ENCODE results near the gene HNRNPA1L2.
"Not testable (repeated sequence)": the region's sequence is repeated elsewhere in the genome, so short reads cannot be mapped to it uniquely, and the experiment has no call there.

HNRNPA1L2 gene

GRCh38 chr13:52642131-52642530 lies at the start of gene HNRNPA1L2:
Gene HNRNPA1L2 (plus strand): TSS chr13:52642431. CDS start chr13:52642493, 62 bp downstream.
- no peak for FAIRE-seq

GRCh38 chr13:52593175-52593574 lies 49.1 kb upstream of the HNRNPA1L2 start:
- FAIRE-seq: not testable (repeated sequence)

- not testable (repeated sequence) for FAIRE-seq
Measured at GRCh38 chr13:52593812-52594211, 48.4 kb upstream of the HNRNPA1L2 start.

- not testable (repeated sequence) for FAIRE-seq
Measured at GRCh38 chr13:52594295-52594694, 47.9 kb upstream of the HNRNPA1L2 start.

GRCh38 chr13:52597676-52598075 lies 44.6 kb upstream of the HNRNPA1L2 start:
- FAIRE-seq: no peak

- no peak for FAIRE-seq
Measured at GRCh38 chr13:52599037-52599847, 43.0 kb upstream of the HNRNPA1L2 start.

GRCh38 chr13:52599848-52600603 lies 42.2 kb upstream of the HNRNPA1L2 start:
- FAIRE-seq: no peak

GRCh38 chr13:52600666-52601065 lies 41.6 kb upstream of the HNRNPA1L2 start:
- FAIRE-seq: no peak

- FAIRE-seq: not testable (repeated sequence)
Measured at GRCh38 chr13:52603316-52603715, 38.9 kb upstream of the HNRNPA1L2 start.

GRCh38 chr13:52606126-52606525 lies 36.1 kb upstream of the HNRNPA1L2 start:
- not testable (repeated sequence) for FAIRE-seq

- not testable (repeated sequence) for FAIRE-seq
Measured at GRCh38 chr13:52606795-52607194, 35.4 kb upstream of the HNRNPA1L2 start.

GRCh38 chr13:52608184-52608583 lies 34.0 kb upstream of the HNRNPA1L2 start:
- not testable (repeated sequence) for FAIRE-seq

- FAIRE-seq: peak; percentile 55
Measured at GRCh38 chr13:52609013-52609606, 33.1 kb upstream of the HNRNPA1L2 start.

- not testable (repeated sequence) for FAIRE-seq
Measured at GRCh38 chr13:52610158-52610557, 32.1 kb upstream of the HNRNPA1L2 start.

- FAIRE-seq: no peak
Measured at GRCh38 chr13:52615134-52615801, 27.0 kb upstream of the HNRNPA1L2 start.

GRCh38 chr13:52615812-52616211 lies 26.4 kb upstream of the HNRNPA1L2 start:
- no peak for FAIRE-seq

- FAIRE-seq: peak; percentile 77
Measured at GRCh38 chr13:52617070-52618060, 24.9 kb upstream of the HNRNPA1L2 start.

GRCh38 chr13:52631083-52631690 lies 11.0 kb upstream of the HNRNPA1L2 start:
- FAIRE-seq: peak; percentile 46

GRCh38 chr13:52638666-52639328 lies 3.4 kb upstream of the HNRNPA1L2 start:
- no peak for FAIRE-seq

- FAIRE-seq: no peak
Measured at GRCh38 chr13:52644108-52644507, 1.9 kb downstream of the HNRNPA1L2 start.

- FAIRE-seq: no peak
Measured at GRCh38 chr13:52646967-52647366, 4.7 kb downstream of the HNRNPA1L2 start.
